A549 (cell line): ENCODE data around the gene TNIK.

Experiments
- CTCF ChIP-seq: fragments of >200 bp; sonication (Bioruptor Twin); formaldehyde crosslinking; IDR thresholded peaks from 3 replicates; pipeline ENCODE4 v1.5.1; 2016
- EP300 ChIP-seq, 2 experiments: fragments of >200 bp; sonication (Bioruptor Twin); formaldehyde crosslinking; IDR thresholded peaks; 2 replicates in 1 of 2; 3 replicates in 1 of 2; pipeline ENCODE4 v1.6.1; 2016 to 2017
- HDAC2 ChIP-seq: fragments of 200-600 bp; sonication (generic); IDR thresholded peaks from 2 replicates; pipeline ENCODE4 v1.6.1; 2016
- POLR2A ChIP-seq: IDR thresholded peaks from 2 replicates; pipeline ENCODE4 v1.6.1; 2012; ENCODE audit warnings: mild to moderate bottlenecking, low read length
- RAD21 ChIP-seq, 2 experiments: fragments of >200 bp in 1 of 2; sonication (Bioruptor Twin) in 1 of 2; formaldehyde crosslinking in 1 of 2; IDR thresholded peaks in 1 of 2; conservative IDR thresholded peaks in 1 of 2; 2 replicates in 1 of 2; 3 replicates in 1 of 2; pipeline ENCODE4 v1.6.1; 2012 to 2018; ENCODE audit warnings: inconsistent platforms in 1 of 2
- RARB ChIP-seq: fragments of 250-450 bp; sonication (Bioruptor Pico); IDR thresholded peaks from 2 replicates; pipeline ENCODE4 v1.8.0; 2021; ENCODE audit warnings: mild to moderate bottlenecking, moderate library complexity
- ZFP36 ChIP-seq: fragments of 450-650 bp; IDR thresholded peaks from 2 replicates; pipeline ENCODE4 v1.6.1; 2014; ENCODE audit warnings: borderline replicate concordance; ENCODE audit not compliant: partially characterized antibody

- TF ChIP-seq CTCF (peak; percentile 39; the same call in 2 of the 3 replicates), HDAC2 (no peak), RAD21 (conservative IDR thresholded peaks at IDR 0.05 in 1 of 2, IDR thresholded peaks at IDR 0.05 in 1 of 2) (peak; percentile 64 to 79), POLR2A (no peak), RARB (CRISPR knock-in tag) (no peak), ZFP36 (no peak), EP300 (IDR thresholded peaks at IDR 0.05) (no peak)
Observed at GRCh38 chr3:171183042-171183441, 277.2 kb downstream of the TNIK start.
